Small intestine (tissue), 7 donors: ENCODE measurements around the gene ATG4C. TPM values are rescaled to one million over a fixed set of nuclear protein-coding genes. Genes with fewer than 3 reads are reported as not detected.

Experiments used
- DNase-seq, 2 donors: peaks; one replicate each; pipeline versions ENCODE4 v3.0.0 to v3.0.0-alpha.2; 2013
- FAIRE-seq: peaks from 2 replicates; lab custom pipeline; 2012; peaks lifted over from hg19 to GRCh38; lab: Jason Lieb, UNC
- H3K27ac ChIP-seq, 3 donors: one replicate each; pipeline ENCODE4 v1.5.1; 2013; ENCODE audit warnings: low read length in 2 of 3, mild to moderate bottlenecking in 2 of 3, control low read depth in 1 of 3, inconsistent platforms in 1 of 3, low read depth in 1 of 3, moderate library complexity in 1 of 3
- H3K27me3 ChIP-seq, 3 donors: one replicate each; pipeline ENCODE4 v1.6.1; 2013; ENCODE audit warnings: low read length in 3 of 3, inconsistent platforms in 1 of 3; ENCODE audit not compliant: control insufficient read depth in 3 of 3, insufficient read depth in 3 of 3
- H3K36me3 ChIP-seq, 3 donors: one replicate each; pipeline ENCODE4 v1.6.1; 2013; ENCODE audit warnings: low read length in 3 of 3, inconsistent platforms in 1 of 3, low read depth in 1 of 3, mild to moderate bottlenecking in 1 of 3, moderate library complexity in 1 of 3; ENCODE audit not compliant: control insufficient read depth in 3 of 3, insufficient read depth in 2 of 3
- H3K4me1 ChIP-seq, 3 donors: one replicate each; pipeline ENCODE4 v1.6.1; 2013; ENCODE audit warnings: low read length in 2 of 3, inconsistent platforms in 1 of 3, low read depth in 1 of 3, mild to moderate bottlenecking in 1 of 3, moderate library complexity in 1 of 3; ENCODE audit not compliant: control insufficient read depth in 3 of 3, insufficient read depth in 2 of 3
- H3K4me3 ChIP-seq, 3 donors: one replicate each; pipeline ENCODE4 v1.5.1; 2013; ENCODE audit warnings: low read length in 3 of 3, control low read depth in 1 of 3, inconsistent platforms in 1 of 3, low read depth in 1 of 3, mild to moderate bottlenecking in 1 of 3, moderate library complexity in 1 of 3
- H3K9me3 ChIP-seq, 2 donors: one replicate each; pipeline ENCODE4 v1.6.1; 2013; ENCODE audit warnings: low read depth in 1 of 2, low read length in 1 of 2; ENCODE audit not compliant: control insufficient read depth in 2 of 2, insufficient read depth in 1 of 2
- WGBS, 3 donors: extraction: QIAGEN DNeasy Blood & Tissue Kit; methylation state at CpG; one replicate each; pipeline ENCODE4 v1.1.7; 2013; 5-methylcytosine and 5-hydroxymethylcytosine counted together
- polyA plus RNA-seq, 4 donors: library from polyadenylated mRNA; stranded (reverse) in 3 of 4; unstranded in 1 of 4; fragments of 200-250 nt in 3 of 4; fragments of 120-200 nt in 1 of 4; gene quantifications; one replicate each; pipeline versions ENCODE4 v1.2.1 to v1.2.3, GENCODE V29; 2013
- donor health status: healthy with polysubstance abuse.
- donor health status: control.
- donor health status: control.
- donor health status: Bipolar disorder and iron deficiency.
- donor health status: healthy.

ATG4C gene
- polyA plus RNA-seq, 4 donors, result 2.7 to 8.4 (median 5.9) TPM

GRCh38 chr1:62784509-62785365 lies 805 bp downstream of the ATG4C start:
- peak overlapping the region; percentile 48 to 99 (median 70) for H3K4me3 ChIP-seq
- DNase-seq (peak in 1 of 2 donors; percentile 2), FAIRE-seq (no peak)
- WGBS, 3 donors, result 7 to 14% (median 8%) methylated on average over 12 of the region's 12 CpGs
- no peaks in the 10 kb centered on the region for H3K36me3 ChIP-seq
- H3K27ac ChIP-seq, result peak overlapping the region in 2 of 3 donors; percentile 91 to 98
- H3K9me3 ChIP-seq, result no peaks in the 10 kb centered on the region
- H3K4me1 ChIP-seq, result peaks cover 0 to 7% (median 0%) of the 10 kb centered on the region in 3 donors
- H3K27me3 ChIP-seq, result no peaks in the 10 kb centered on the region

DNA sequence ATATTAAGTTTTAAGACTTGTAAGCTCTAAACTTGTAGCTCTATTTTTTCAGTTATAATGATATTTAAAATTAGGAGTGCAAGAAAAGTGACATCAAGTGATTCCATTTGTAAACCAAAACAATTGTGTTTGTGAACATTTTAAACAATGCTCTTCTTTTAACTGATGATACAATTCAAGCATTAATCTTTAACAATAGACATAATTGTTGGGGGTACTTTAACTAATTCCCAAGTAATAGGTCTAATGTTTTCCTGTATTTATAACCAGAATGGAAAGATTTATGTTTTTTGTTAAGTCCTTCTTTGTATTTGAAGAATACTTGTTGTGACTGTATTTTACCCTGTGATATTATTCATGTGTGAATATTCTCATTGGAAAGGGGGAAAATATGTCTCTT lies 6.8 kb downstream of the ATG4C start:
- FAIRE-seq, result no peak

DNA sequence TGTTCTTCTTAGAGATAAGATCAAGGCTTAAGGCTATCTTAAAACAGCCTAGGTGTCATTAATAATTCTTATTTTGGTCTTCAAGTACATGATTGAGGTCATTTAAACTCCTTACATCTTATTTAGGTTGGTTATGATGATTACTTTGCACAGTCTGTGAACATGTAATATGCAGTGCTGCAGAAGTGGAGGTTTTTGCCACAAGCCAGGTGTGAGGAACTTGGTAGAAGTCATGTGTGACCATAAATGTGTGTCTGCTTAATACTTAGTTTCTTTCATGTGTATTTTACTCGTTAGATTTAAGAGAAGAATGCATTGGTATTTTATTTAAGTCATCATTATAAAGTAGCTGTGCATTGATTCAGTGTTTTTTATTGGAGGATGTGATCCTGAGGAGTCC lies 10.1 kb downstream of the ATG4C start:
- Histone ChIP-seq H3K4me1 (no peaks in the 10 kb centered on the region), H3K36me3 (peaks cover 0 to 2% (median 0%) of the 10 kb centered on the region in 3 donors), H3K27me3 (no peaks in the 10 kb centered on the region), H3K4me3 (no peak overlapping the region), H3K9me3 (no peaks in the 10 kb centered on the region), H3K27ac (no peak overlapping the region)
- no peak for DNase-seq
- 59 to 64% (median 62%) methylated on average over 1 of the region's 1 CpG for WGBS, 3 donors
- no peak for FAIRE-seq

More for the DNA sequence above, 6.8 kb downstream of the ATG4C start:
- H3K36me3 ChIP-seq, result no peaks in the 10 kb centered on the region
- no peak overlapping the region for H3K4me3 ChIP-seq
- no peak overlapping the region for H3K27ac ChIP-seq
- H3K4me1 ChIP-seq, result no peaks in the 10 kb centered on the region
- H3K9me3 ChIP-seq, result no peaks in the 10 kb centered on the region
- H3K27me3 ChIP-seq, result no peaks in the 10 kb centered on the region
- no peak for DNase-seq

DNA sequence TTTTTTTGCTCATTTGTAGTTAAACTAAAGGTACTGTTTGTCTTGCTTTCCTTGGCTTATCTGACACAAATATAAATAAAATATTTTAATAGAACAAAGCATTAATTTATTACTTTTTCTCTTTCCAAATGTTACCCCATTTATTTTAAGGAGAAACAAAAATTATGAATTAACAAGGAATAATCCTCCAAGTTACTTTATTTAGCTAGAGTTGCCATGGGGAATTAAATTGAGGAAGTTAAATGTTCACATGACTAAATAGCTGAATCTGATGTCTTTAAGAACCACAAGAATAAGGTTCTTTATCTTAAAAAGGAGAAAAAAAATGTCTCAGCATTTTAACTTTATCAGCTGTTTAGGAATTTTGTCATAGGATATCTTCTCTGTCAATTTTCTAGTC lies 12.3 kb downstream of the ATG4C start:
- no peak for DNase-seq
- FAIRE-seq, result peak; percentile 59
- Histone ChIP-seq H3K9me3 (no peaks in the 10 kb centered on the region), H3K4me3 (no peak overlapping the region), H3K27ac (no peak overlapping the region), H3K36me3 (peaks cover 0 to 2% (median 0%) of the 10 kb centered on the region in 3 donors), H3K4me1 (peaks cover 0 to 3% (median 0%) of the 10 kb centered on the region in 3 donors), H3K27me3 (no peaks in the 10 kb centered on the region)

DNA sequence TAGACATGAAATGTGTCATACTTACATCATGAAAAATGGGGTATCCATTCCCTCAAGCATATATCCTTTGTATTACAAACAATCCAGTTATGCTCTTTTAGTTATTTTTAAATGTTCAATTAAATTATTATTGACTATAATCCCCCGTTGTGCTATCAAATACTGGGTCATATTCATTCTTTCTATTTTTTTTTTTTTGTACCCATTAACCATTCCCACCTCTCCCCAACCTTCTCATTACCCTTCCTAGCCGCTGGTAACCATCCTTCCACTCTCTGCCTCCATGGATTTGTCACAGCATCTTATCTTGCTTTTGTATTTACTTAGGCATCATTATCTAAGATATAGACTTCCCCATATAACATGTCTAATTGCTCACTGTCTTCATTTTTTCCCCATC lies 15.8 kb downstream of the ATG4C start:
- Histone ChIP-seq H3K9me3 (no peaks in the 10 kb centered on the region), H3K27ac (no peak overlapping the region), H3K4me3 (no peak overlapping the region), H3K4me1 (peaks cover 0 to 3% (median 0%) of the 10 kb centered on the region in 3 donors), H3K36me3 (peaks cover 0 to 2% (median 0%) of the 10 kb centered on the region in 3 donors), H3K27me3 (no peaks in the 10 kb centered on the region)
- no peak for FAIRE-seq
- DNase-seq, result no peak
- WGBS, 3 donors, result 81 to 89% (median 89%) methylated on average over 2 of the region's 2 CpGs

- Histone ChIP-seq H3K27ac (no peak overlapping the region), H3K4me3 (no peak overlapping the region), H3K4me1 (peaks cover 0 to 3% (median 0%) of the 10 kb centered on the region in 3 donors), H3K36me3 (peaks cover 0 to 2% (median 0%) of the 10 kb centered on the region in 3 donors), H3K27me3 (no peaks in the 10 kb centered on the region), H3K9me3 (no peaks in the 10 kb centered on the region)
- FAIRE-seq, result no peak
- 67 to 92% (median 90%) methylated on average over 3 of the region's 3 CpGs for WGBS, 3 donors
- DNase-seq, result no peak
These were observed 16.3 kb downstream of the ATG4C start for GRCh38 chr1:62800281-62800680.

DNA sequence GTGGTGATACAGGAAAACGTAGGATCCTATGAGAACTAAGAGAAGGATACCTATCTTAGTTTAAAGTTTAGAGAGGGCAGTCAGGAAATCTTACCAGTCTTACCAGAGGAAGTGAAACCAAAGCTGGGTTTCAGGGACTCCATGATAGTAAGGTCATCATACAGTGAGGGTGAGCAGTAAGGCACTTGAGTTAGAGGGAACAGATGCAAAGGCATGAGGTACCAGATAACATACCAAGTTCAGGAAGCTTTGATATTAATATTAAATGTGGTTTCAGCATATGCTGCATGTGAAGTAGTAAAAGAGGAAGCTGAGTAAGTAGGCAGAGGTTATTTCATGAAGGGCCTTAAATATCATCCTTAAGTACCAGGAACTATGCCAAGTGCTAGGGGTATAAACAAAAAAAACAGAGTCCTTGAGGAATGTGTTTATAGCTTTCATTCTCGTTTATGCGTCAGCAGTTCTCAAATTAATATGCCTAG lies 16.9 kb downstream of the ATG4C start:
- Histone ChIP-seq H3K27ac (no peak overlapping the region), H3K4me3 (no peak overlapping the region), H3K36me3 (peaks cover 0 to 2% (median 0%) of the 10 kb centered on the region in 3 donors), H3K27me3 (no peaks in the 10 kb centered on the region), H3K9me3 (no peaks in the 10 kb centered on the region), H3K4me1 (peaks cover 0 to 3% (median 0%) of the 10 kb centered on the region in 3 donors)
- DNase-seq (no peak), FAIRE-seq (no peak)
- WGBS, 3 donors, result 47 to 79% (median 75%) methylated on average over 3 of the region's 3 CpGs

GRCh38 chr1:62809788-62810187 lies 25.9 kb downstream of the ATG4C start:
- H3K27me3 ChIP-seq, result no peaks in the 10 kb centered on the region
- no peaks in the 10 kb centered on the region for H3K9me3 ChIP-seq
- H3K27ac ChIP-seq, result no peak overlapping the region
- H3K36me3 ChIP-seq, result peaks cover 0 to 3% (median 0%) of the 10 kb centered on the region in 3 donors
- no peak overlapping the region for H3K4me3 ChIP-seq
- WGBS, 3 donors, result 90 to 96% (median 93%) methylated on average over 3 of the region's 3 CpGs
- DNase-seq (no peak), FAIRE-seq (no peak)
- no peaks in the 10 kb centered on the region for H3K4me1 ChIP-seq
